ENCODE results near the gene RNF224. TPM values are rescaled to one million over a fixed set of nuclear protein-coding genes. Genes with fewer than 3 reads are reported as not detected.
A peak's percentile ranks its signal among the peaks of the same experiment; 100 is the strongest.

Gene RNF224
- total RNA-seq, 4 donors from 2014 or later, result 0.19 TPM; not detected in 3

- DNase-seq (ENCODE audit: low spot score) (no peak), ATAC-seq (ENCODE audit: low FRiP score) (no peak)
- TF ChIP-seq CTCF (IDR thresholded peaks at IDR 0.05), result no peak
Measured at GRCh38 chr9:137275203-137275587, 47.9 kb downstream of the RNF224 start.

GRCh38 chr9:137275588-137276472, 48.5 kb downstream of the RNF224 start:
- ATAC-seq (ENCODE audit: low FRiP score) (no peak), DNase-seq (ENCODE audit: low spot score) (no peak)
- TF ChIP-seq CTCF (IDR thresholded peaks at IDR 0.05), result no peak

- DNase-seq (ENCODE audit: low spot score) (no peak), ATAC-seq (ENCODE audit: low FRiP score) (peak; percentile 25)
- no peak for TF ChIP-seq CTCF (IDR thresholded peaks at IDR 0.05)
Measured at GRCh38 chr9:137276473-137277328, 49.4 kb downstream of the RNF224 start.

- TF ChIP-seq CTCF (IDR thresholded peaks at IDR 0.05), result no peak
- DNase-seq (ENCODE audit: low spot score) (peak; percentile 79), ATAC-seq (ENCODE audit: low FRiP score) (peak; percentile 83)
Measured at GRCh38 chr9:137277329-137278041, 50.2 kb downstream of the RNF224 start, which contains the start of gene TOR4A. TSS of gene TOR4A (plus strand) at chr9:137277726. CDS start at chr9:137278690, 964 bp downstream.

GRCh38 chr9:137278061-137278701, 50.9 kb downstream of the RNF224 start:
- TF ChIP-seq CTCF (IDR thresholded peaks at IDR 0.05), result no peak
- ATAC-seq (ENCODE audit: low FRiP score), result peak; percentile 10

More at GRCh38 chr9:137278061-137278701, 50.9 kb downstream of the RNF224 start:
- DNase-seq (ENCODE audit: low spot score), result no peak

Other genes starting within 250 kb of the RNF224 start
- 100 to 1,000 TPM in 2 of 4 donors, 10 to 100 TPM in 2; 76.9 to 173 (median 118) TPM for gene PTGDS, start 250.0 kb upstream of the RNF224 start, total RNA-seq
- under 1 TPM in 3 of 4 donors, not detected in 1; 0.28 to 0.47 (median 0.36) TPM for gene LCNL1, start 244.5 kb upstream of the RNF224 start, total RNA-seq
- 10 to 100 TPM; 22.0 to 37.0 (median 31.6) TPM for gene PAXX, start 235.1 kb upstream of the RNF224 start, total RNA-seq
- gene CLIC3, start 230.9 kb upstream of the RNF224 start, total RNA-seq, result 1 to 10 TPM in 3 of 4 donors, under 1 TPM in 1; 0.95 to 9.7 (median 4.7) TPM
- 10 to 100 TPM; 15.4 to 31.5 (median 25.9) TPM for gene ABCA2, start 199.3 kb upstream of the RNF224 start, total RNA-seq
- gene FUT7, start 195.4 kb upstream of the RNF224 start, total RNA-seq, result 1 to 10 TPM in 1 of 4 donors, under 1 TPM in 2, not detected in 1; 0.19 to 3.6 (median 0.31) TPM
- gene NPDC1, start 181.3 kb upstream of the RNF224 start, total RNA-seq, result 10 to 100 TPM; 37.2 to 70.5 (median 58.5) TPM
- gene ENTPD2, start 173.4 kb upstream of the RNF224 start, total RNA-seq, result under 1 TPM in 3 of 4 donors, not detected in 1; 0.25 to 0.72 (median 0.28) TPM
- gene SAPCD2, start 156.9 kb upstream of the RNF224 start, total RNA-seq, result 1 to 10 TPM in 1 of 4 donors, under 1 TPM in 2, not detected in 1; 0.13 to 1.8 (median 0.37) TPM
- 10 to 100 TPM in 2 of 4 donors, 1 to 10 TPM in 2; 5.2 to 12.8 (median 9.7) TPM for gene UAP1L1, start 150.0 kb upstream of the RNF224 start, total RNA-seq
- 10 to 100 TPM; 30.2 to 39.9 (median 33.9) TPM for gene MAN1B1, start 140.5 kb upstream of the RNF224 start, total RNA-seq
- 100 to 1,000 TPM in 3 of 4 donors, 10 to 100 TPM in 1; 91.8 to 132 (median 119) TPM for gene DPP7, start 112.8 kb upstream of the RNF224 start, total RNA-seq
- not detected for gene GRIN1, start 88.3 kb upstream of the RNF224 start, total RNA-seq
- not detected for gene LRRC26, start 57.5 kb upstream of the RNF224 start, total RNA-seq
- gene TMEM210, start 55.4 kb upstream of the RNF224 start, total RNA-seq, result not detected
- gene ANAPC2, start 38.9 kb upstream of the RNF224 start, total RNA-seq, result 10 to 100 TPM; 17.4 to 38.8 (median 22.8) TPM
- 10 to 100 TPM; 51.2 to 78.2 (median 67.1) TPM for gene SSNA1, start 38.8 kb upstream of the RNF224 start, total RNA-seq
- gene TPRN, start 26.8 kb upstream of the RNF224 start, total RNA-seq, result 1 to 10 TPM; 3.6 to 6.5 (median 4.9) TPM
- 10 to 100 TPM; 21.6 to 29.1 (median 27.1) TPM for gene TMEM203, start 21.9 kb upstream of the RNF224 start, total RNA-seq
- 1 to 10 TPM; 5.6 to 6.6 (median 6.1) TPM for gene NDOR1, start 21.8 kb upstream of the RNF224 start, total RNA-seq
- 1 to 10 TPM in 1 of 4 donors, under 1 TPM in 2, not detected in 1; 0.65 to 1.0 (median 0.72) TPM for gene RNF208, start 5.3 kb upstream of the RNF224 start, total RNA-seq
- gene CYSRT1, start 2.3 kb upstream of the RNF224 start, total RNA-seq, result under 1 TPM in 3 of 4 donors, not detected in 1; 0.36 to 0.65 (median 0.38) TPM
- not detected for gene SLC34A3, start 3.4 kb downstream of the RNF224 start, total RNA-seq
- 100 to 1,000 TPM; 197 to 452 (median 288) TPM for gene TUBB4B, start 13.8 kb downstream of the RNF224 start, total RNA-seq
- gene STPG3, start 23.8 kb downstream of the RNF224 start, total RNA-seq, result under 1 TPM in 1 of 4 donors, not detected in 3; 0.56 TPM
- gene NELFB, start 27.8 kb downstream of the RNF224 start, total RNA-seq, result 10 to 100 TPM; 22.2 to 42.8 (median 34.2) TPM
- gene TOR4A, start 50.2 kb downstream of the RNF224 start, total RNA-seq, result 10 to 100 TPM in 3 of 4 donors, 1 to 10 TPM in 1; 9.8 to 17.7 (median 11.6) TPM
- gene NRARP, start 74.8 kb downstream of the RNF224 start, total RNA-seq, result 10 to 100 TPM in 1 of 4 donors, 1 to 10 TPM in 3; 4.6 to 12.3 (median 7.2) TPM
- gene EXD3, start 195.7 kb downstream of the RNF224 start, total RNA-seq, result 10 to 100 TPM in 3 of 4 donors, 1 to 10 TPM in 1; 8.3 to 18.3 (median 10.5) TPM
- gene NOXA1, start 195.9 kb downstream of the RNF224 start, total RNA-seq, result 1 to 10 TPM in 3 of 4 donors, under 1 TPM in 1; 0.84 to 3.8 (median 2.1) TPM
- not detected for gene ENTPD8, start 213.9 kb downstream of the RNF224 start, total RNA-seq
- 10 to 100 TPM; 29.6 to 59.9 (median 31.5) TPM for gene NSMF, start 231.8 kb downstream of the RNF224 start, total RNA-seq

Measured in omental fat pad (tissue), 4 donors.